HG02763 (cell line): ENCODE data around the gene GPR6.

ENCODE experiments used
- ATAC-seq: cut with Tn5 transposase; IDR thresholded peaks from one replicate; pipeline ENCODE4 v1.9.1; 2021; ENCODE audit warnings: mild to moderate bottlenecking, moderate library complexity; ENCODE audit not compliant: unreplicated experiment

Gene GPR6

GRCh38 chr6:109998159-109998785, 20.2 kb downstream of the GPR6 start:
- ATAC-seq = no peak

GRCh38 chr6:109999740-110000139, 21.6 kb downstream of the GPR6 start:
- no peak for ATAC-seq

GRCh38 chr6:110002676-110003075, 24.6 kb downstream of the GPR6 start:
- ATAC-seq = no peak

GRCh38 chr6:110013386-110013785, 35.3 kb downstream of the GPR6 start:
- ATAC-seq = no peak

- no peak for ATAC-seq
Observed at GRCh38 chr6:110015206-110015605, 37.1 kb downstream of the GPR6 start.

GRCh38 chr6:110017306-110017705, 39.2 kb downstream of the GPR6 start:
- ATAC-seq = no peak

GRCh38 chr6:110017946-110018345, 39.8 kb downstream of the GPR6 start:
- no peak for ATAC-seq

- ATAC-seq = no peak
Observed at GRCh38 chr6:110018486-110018885, 40.4 kb downstream of the GPR6 start.

GRCh38 chr6:110020888-110021287, 42.8 kb downstream of the GPR6 start:
- ATAC-seq = no peak

- no peak for ATAC-seq
Observed at GRCh38 chr6:110029144-110029543, 51.0 kb downstream of the GPR6 start.
